Superior temporal gyrus (tissue), 1 donor: ENCODE measurements around the gene PATJ.

Source experiments
- DNase-seq: peaks from one replicate; pipeline ENCODE4 v3.0.0-alpha.2; 2016; ENCODE audit errors: extremely low spot score

PATJ gene

DNA sequence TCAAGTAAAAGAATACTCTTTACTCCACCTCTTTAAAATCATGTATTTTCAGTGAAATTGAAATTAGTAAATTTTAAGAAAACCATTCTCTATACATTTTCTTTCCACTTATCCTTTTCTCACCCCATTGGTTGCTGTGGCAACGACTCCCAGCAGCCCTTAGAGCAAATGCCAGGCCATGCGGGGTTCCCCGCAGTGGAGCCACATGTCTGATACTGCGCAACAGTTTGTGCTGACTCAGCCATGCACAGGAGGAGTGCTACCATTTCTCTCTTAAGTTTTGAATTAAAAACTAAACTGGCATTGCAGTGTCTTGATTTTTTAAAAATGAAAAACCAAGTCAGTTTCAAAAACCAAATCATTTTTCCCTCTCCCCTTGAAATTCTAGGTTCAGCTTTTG lies 238.3 kb downstream of the PATJ start:
- DNase-seq, result no peak

DNA sequence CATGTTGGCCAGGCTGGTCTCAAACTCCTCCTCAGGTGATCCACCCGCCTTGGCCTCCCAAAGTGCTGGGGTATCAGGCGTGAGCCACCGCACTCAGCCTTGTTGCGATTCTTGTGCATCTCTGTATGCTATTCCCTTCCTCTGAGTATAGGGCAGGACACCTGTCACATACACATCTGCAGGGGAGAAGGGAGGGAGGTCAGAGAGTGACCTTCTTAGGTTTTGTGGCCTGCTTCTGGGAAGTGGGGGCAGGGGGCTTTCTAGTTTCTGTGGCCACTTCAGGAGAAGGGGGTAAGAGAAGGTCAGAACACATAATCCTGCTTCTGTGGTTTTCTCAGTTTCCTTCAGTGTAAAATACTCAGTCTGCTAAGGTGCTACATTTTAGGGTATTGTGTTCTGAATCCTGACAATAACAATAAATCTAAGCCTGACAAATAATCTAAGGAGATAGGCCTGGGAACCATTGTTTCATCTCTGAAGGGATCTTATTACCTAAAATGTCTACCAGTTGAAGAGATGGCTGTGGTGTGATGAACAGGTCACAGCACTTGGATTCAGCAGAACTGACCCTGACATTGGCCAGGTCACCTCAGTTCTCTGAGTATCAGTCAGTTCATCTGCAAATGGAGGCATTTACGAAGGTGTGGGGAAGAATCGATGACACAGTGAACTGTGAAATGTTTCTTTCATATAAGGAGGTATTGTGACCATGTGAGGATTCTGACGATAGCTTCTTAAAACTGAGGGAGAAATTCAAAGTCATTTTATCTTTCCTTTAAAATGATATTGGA lies 239.8 kb downstream of the PATJ start:
- DNase-seq, result no peak

DNA sequence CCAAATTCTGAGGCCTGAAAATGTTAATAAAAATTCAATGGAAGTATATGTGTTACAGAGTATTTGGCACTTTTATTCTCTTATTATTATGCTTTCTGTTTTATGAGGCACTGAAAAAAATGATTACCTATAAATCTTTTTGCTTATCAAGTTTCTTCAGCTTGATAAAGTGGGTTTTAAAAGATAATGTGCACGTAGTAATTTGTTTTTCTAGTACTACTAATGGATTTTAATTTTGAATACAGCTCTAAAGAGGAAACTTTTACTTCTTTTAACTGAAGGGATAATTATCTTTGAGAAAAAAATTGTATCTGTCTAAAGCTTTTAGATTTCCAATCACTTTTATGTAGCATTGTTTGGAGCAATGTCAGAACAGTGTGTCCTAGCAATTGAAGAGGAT lies 241.0 kb downstream of the PATJ start:
- no peak for DNase-seq

DNA sequence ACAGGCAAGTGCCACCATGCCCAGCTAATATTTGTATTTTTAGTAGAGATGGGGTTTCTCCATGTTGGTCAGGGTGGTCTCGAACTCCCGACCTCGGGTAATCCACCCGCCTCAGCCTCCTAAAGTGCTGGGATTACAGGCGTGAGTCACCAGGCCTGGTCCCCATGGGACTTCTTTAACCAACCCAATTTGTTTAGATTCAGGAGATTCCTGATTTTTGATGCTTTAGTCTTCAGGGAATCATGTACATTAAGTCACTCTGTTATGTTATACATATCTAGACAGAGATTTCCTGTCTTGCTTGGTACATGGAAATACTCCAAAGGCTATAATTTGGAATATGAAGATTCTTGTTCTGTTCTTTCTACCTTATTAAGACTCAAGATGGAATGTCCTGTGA lies 250.0 kb downstream of the PATJ start:
- no peak for DNase-seq

DNA sequence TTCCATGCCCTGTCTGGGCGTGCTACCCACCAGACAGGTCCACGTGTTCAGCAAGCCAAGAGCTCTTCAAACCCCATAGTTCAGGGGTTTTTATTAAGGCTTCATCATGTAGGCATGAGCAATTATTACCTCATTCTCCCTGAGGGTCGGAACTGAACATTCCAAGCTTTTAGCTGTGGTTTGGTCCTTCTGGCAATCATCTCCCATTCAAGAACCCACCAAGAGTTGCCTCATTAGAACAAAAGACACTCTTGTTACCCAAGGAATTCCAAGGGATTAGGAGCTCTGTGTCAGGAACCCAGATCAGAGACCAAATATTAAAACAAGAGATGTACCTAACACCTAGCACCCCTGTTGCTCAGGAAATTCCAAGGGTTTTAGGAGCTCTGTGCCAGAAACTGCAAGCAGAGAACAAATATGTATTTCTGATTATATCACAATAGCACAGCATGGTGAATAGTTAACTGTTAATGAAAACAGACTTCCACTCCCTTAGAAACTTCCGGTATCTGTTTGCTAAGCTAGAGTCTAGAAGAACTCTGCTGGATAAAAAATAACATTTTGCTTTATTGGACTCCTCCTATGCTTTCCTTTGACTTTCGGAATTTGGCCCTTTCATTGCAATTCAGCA lies 251.2 kb downstream of the PATJ start:
- no peak for DNase-seq

DNA sequence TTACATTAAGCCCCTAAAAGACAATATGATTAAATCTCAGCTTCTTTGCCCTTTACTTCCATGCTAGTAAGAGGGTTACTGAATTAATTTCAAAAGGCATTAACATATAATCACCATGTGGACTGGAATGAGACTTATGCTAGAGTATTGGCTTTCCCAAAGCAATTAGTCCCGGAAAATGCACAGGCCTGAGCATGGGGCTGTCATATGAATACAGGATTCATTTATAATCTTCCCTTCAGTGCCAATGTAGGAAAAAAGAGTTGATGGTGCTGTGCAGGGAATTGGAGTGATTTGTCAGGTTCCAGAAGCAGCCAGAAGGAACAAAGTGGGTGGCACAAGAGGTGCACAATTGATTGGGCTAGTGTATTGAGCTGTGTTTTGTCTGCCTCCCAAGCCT lies 253.4 kb downstream of the PATJ start:
- DNase-seq, result no peak

DNA sequence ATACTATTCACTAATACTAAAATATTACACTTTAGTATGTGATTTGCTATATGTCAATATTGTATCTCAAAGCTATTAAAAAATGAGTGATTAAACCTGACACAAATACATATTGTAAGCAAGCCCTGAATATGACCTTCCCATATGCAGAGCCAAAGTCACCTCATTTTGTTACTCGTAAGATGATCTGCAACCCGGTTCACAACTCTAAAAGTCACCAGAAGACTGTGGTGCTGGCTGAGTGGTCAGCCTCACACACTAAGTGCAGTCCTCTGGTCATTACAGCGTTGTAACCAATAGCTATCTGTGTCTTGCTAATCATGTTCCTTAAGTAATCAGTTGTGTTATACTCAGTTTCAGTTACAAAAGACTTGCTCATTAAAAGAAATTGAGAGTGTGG lies 254.8 kb downstream of the PATJ start:
- DNase-seq, result no peak

DNA sequence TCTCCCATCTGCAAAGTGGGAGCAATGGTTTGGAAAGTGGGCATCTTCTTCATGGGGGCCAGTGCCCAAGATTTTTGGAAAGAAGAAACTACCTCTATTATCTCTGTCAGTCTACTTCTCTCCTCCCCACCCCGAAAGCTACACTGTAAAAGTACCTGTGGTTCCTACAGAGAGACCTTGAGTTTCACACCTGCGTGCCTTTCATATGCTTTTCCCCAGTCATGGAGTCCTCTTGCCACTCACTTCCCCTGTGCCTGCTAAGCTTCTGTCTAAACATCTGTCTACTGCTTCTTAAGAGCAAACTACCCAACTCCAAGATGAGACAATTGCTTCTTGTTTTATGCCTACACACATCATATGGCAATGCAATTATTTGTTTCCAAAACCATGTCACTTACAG lies 261.5 kb downstream of the PATJ start:
- no peak for DNase-seq

DNA sequence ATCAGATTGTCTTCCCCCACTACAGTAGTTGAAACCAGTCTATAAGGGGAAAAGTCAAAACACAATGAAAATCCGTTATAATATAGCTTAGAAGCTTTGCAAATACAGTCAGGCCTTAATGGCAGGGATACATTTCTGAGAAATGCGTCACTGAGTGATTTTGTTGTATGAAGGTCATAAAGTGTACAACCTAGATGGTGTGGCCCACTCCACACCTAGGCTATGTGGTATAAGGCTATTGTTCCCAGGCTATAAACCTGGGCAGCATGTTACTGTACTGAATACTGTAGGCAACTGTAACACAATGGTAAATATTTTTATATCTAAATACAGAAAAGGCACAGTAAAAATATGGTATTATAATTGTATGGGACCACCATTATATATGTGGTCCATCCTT lies 264.4 kb downstream of the PATJ start:
- DNase-seq, result no peak

DNA sequence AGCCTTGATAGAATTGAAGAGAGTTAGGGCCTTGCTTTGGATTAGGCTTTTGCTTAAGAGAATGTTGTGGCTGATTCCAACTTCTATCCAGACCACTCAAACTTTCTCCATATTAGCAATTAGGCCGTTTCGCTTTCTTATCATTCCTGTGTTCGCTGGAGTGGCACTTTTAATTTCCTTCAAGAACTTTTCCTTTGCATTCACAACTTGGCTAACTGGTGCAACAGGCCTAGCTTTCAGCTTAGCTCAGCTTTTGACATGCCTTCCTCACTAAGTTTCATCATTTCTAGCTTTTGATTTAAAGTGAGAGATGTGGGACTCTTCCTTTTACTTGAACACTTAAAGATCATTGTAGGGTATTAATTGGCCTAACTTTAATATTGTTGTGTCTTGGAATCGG lies 268.7 kb downstream of the PATJ start:
- no peak for DNase-seq

DNA sequence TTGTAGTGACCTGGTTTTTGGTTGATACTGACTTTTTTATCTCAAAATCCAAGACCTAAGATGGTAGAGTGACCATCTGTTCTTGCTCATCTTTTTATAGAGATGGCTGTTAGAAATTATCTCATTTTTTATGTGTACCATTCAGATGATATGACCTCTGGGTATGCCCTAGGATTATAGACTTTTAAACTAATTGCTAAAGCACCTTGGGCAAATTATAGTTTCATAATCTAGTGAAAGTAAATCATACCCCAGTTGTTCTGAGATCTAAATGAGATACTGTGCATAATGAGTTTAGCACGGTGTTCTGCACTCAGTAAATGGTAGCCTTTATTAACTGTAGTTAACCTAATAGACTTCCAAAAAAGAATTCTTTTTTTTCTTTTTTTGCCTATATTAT lies 269.8 kb downstream of the PATJ start:
- DNase-seq, result no peak

DNA sequence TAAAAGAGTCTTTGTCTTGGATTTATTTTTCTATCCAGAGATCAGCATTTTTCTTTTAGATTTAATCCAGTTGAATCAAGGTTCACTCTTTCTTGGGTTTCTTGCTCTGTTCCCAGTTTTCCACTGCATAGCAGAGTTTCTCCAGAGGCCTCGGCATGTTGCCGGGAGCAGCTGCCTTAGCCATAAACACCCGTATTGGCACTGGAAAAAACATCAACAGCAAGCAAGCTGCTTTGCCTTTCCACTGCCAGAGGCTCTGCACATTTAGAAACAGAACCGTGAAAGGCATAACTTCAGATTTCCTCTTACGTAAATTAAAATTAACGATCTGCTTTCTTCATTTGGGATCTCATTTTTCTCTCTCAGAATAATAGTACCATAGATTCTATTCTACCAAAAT lies 270.6 kb downstream of the PATJ start:
- peak; percentile 34 for DNase-seq

DNA sequence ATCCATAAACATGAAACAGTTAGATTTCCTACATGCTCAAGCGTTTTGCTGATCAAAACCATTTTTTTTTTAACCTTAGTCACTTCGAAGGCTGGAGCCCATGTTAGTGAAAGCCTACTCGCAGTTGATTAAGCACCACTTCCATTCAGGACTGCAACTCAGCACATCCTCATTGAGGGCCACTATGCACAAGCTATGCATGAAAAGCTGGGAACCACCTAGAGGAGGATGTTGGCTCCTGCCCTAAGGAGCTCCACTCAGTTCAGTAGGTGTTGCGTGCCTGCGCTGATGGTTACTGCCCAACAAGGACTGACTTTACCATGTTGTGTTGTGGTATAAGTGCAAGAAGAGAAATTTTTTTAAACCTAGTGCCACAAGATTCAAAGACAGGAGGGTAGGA lies 271.0 kb downstream of the PATJ start:
- no peak for DNase-seq

DNA sequence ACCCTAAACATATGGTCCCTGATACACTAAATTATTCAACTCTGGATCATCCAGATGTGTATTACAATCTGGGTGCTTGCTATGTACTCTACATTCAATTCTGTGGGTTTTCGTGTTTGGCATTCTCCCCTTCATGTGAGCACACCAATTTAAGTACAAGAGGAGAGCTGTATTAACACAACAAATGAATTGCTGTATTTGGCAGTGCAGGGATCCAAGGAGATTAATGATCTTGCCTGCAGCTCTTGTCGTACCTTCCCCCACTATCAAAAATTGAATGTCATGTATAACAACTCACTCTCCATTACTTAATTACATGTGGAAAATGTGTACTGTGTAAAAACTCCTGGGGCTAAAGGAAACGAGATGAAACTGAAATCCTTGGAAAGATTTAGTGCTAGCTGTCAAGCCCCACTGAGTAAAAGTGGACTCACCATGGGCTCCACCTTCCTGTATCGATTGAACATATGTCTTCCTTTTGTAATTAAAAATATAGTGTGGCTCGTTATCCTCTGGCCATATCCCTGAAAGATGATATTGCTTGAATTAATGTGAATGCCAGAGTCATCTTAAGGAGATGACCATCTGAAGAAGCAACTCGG lies 280.2 kb downstream of the PATJ start:
- no peak for DNase-seq

DNA sequence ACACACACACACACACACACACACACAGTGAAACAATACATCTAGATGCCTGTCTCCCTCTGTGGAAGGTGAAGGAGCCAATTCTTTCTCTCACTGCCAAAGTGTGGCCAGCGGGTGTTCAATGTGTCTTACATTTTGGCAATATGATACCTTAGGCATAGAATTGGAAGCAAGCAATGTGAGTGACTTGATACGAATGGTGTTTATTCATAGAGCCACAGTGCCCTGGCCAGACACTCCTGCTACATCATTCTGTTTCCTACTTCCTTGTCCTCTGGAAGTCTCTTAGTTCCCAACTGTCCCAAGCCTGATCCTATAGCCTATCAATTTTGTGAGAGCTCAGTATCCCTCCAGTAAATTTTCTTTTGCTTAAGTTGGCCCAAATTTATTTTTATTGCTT lies 282.4 kb downstream of the PATJ start:
- DNase-seq, result no peak

DNA sequence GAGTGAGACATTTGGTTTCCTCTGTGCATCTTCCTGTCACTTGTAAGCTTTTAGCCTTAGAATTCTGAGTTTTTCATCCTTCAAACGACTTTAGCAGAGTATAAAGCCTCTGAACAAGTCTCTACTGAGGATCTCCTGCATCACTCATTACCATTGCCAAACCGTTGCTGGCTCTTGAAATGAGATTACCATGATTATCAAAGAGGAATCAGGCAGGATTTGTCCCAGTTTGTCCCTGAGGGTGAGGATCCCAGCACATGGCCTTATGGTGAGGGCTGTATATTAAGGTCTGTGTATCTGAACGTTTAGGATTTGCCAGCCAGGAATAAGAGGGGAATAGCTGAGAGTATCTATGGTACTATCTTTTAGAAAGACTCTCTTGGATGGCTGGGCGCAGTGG lies 282.9 kb downstream of the PATJ start:
- DNase-seq, result no peak

DNA sequence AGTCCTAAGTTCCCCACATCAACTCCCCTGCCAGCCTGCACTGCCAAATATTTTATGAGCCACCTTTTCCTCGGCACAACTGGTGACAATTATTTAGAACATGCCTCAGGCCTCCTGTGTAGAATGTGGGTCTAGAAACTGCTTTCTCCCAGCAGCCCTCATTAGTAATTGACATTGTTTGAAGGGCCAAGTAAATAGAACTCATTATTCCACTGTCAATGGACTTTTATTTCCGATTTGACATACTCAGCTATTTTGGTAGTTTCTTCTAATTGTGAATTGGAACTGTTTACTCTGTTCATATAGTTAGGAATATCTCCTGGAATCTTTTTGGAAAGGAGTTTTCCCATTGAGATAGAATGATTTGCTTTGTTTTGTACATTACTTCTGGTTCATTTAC lies 283.6 kb downstream of the PATJ start:
- DNase-seq, result no peak

DNA sequence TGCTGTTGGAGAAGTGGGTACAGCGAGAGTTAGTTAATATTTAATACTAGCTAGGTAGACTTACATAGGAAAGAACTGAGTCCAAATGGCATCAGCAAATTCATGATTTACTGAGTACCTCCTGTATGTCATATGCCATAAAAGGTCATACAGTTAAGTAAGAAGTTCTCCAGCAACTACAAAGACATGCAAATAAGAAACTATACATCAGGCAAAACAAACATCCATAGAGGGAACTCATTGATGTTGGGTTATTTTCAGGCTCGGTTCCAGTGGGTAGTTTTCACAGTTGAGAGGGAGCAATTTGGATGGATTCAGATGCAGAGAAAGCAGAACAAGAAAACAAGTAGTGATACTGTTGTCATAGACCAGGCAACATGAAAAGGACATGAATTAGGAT lies 287.4 kb downstream of the PATJ start:
- DNase-seq, result no peak

DNA sequence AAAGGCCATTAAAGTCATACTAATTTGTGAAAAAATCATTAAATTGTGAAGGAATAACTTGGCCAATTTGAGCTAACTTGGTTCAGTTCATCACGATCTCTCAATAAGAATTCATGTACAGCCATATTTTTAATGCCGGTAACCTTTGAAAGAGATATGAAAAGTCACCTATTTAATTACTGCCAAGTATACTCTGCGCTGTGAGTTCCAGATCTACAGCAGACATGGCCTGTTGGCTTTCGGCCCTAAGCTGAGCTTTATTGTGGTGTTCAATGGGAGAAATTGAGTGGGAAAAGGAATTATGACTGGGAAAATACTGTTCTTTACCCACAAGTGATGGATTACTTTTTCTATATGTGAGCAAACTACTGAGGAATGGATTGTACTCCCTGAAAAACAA lies 292.5 kb downstream of the PATJ start:
- no peak for DNase-seq

DNA sequence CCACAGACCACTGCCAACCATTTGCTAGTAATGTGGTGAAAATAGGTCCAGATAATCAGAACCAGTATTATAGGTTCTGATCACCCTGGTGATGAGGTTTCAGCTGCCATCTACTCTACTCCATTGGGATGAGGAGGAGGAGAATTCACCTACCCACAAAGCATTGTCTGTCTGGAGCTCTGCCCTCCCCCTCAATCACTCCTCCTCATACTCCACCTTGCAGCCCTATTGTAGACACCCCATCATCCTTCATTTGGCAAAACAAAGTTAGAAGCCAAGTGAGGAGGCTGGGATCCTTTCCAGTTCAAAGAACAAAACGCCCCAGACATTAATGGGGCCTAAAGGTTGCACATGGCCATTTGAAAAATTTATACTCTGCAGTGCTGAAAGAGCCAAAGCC lies 295.0 kb downstream of the PATJ start:
- no peak for DNase-seq

DNA sequence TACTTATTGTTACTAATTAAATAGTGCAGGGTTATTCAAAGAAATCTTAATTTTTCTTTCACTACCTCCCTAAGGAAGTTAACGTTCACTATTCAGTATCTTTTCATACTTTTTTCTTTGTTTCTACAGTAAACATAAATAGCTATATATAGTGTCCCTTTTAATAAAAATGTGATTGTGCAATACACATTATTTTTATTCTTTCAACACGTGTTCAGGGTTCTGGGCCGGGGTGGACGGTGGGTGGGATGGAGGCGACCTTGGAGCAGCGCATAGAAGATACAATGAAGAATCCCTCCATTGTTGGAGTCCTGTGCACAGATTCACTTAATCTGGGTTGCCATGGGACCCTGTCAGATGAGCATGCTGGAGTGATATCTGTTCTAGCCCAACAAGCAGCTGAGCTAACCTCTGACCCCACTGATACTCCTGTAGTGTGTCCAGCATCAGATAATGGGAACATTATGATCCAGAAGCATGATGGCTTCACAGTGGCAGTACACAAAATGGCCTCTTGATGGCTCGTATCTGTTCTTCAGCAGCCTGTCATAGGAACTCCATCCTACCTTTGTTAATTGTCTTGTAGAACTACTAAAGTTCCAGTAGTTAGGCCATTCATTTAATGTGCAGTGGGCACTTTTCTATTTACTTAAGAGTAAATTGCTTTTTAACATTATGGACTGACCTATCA lies 296.5 kb downstream of the PATJ start:
- DNase-seq, result no peak

DNA sequence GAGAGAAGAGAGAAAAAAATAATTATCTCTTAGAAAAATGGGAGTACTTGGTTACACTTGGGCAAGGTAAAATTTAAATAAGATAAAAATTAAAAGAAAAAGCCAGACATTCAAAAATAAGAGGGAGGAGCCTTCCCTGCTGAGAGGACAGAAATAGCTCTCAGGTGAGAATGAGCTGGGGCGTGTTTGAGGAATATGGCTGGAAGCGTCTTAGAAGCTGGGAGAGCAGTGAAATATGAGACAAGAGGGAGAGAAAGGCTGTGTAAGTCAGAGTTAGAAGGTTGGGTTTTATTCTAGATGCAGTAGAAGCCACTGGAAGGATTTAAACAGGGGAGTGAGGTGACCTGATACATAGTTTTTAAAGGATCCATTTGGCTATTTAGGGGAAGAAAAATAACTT lies 298.2 kb downstream of the PATJ start:
- DNase-seq, result no peak

DNA sequence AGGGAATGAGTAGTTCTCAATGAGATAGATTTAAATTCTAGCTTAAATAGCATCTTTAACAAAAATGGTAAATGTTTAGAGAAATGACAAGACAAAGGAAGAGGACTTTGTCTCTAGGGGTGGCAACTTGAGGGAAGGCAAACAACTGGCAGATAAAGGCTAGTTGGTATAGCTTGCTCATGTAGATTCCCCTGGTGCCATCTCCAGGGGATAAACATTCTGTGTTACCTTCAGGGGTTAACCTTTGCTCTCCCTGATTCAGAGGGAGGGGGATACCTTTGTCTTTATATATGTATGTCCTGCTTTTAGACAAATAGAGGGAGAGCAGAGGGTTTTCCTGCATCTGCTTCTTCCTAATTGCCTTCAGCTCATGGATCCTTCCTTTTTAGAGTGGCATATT lies 298.7 kb downstream of the PATJ start:
- no peak for DNase-seq
